HG03558 (cell line): ENCODE measurements around the gene VIPR1.
"Not testable (repeated sequence)": the region's sequence is repeated elsewhere in the genome, so short reads cannot be mapped to it uniquely, and the experiment has no call there.

Experiments used
- ATAC-seq: cut with Tn5 transposase; IDR thresholded peaks from one replicate; pipeline ENCODE4 v1.9.1; 2021; ENCODE audit warnings: moderate number of reproducible peaks; ENCODE audit not compliant: unreplicated experiment; ENCODE audit errors: extremely low read depth

Gene VIPR1

DNA sequence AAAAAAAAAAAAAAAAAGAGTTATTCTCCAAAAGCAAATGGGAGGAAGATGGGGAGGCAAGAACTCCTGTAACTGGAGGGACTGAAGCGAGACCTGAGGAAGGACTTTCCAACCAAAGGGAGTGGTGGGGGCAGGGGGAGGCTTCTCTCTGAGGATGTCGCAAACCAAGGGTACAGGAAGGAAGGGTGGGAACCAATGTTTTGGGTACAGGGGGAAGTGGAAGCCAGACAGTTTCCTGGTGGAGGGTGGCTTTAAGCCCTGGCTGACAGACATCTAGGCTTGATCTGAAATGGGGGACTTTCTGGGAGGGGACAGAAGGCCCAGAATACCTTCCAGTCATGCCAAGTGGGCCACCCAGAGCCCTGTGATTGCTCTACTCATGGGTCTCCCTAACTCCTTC is 27.0 kb downstream of the VIPR1 start:
- ATAC-seq: no peak

DNA sequence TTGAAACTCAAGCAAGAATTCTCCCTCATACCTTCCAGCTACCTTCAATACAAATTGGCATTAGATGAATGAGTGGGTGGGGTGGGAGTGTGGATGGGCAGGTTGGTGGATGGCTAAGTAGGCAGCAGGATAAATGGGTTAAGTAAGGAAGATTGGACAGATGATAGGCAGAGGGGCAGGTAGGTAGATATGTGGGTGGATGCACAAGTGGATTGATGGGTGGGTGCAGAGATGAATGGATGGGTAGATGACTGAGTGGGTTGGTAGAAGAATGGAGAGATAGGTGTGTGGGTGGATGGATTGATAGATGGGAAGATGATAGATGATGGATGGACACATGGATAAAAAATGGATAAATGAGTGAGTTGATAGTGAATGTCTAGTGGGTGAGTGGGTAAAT is 27.6 kb downstream of the VIPR1 start:
- ATAC-seq: no peak

DNA sequence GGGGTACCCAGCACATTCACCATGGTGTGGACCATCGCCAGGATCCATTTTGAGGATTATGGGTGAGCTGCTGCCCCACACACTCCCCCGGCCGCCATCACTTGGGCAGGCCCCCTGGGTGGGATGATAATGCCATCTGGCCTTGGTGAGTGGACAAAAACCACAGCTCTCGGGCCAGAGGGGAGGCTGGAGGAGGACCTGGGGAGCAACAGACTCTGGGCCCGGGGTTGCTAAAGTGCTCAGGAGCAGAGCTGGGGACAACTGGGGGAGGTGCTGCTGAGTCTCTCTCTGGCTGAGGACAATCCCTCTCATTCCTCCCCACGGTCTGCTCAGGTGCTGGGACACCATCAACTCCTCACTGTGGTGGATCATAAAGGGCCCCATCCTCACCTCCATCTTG is 29.0 kb downstream of the VIPR1 start:
- ATAC-seq: no peak

DNA sequence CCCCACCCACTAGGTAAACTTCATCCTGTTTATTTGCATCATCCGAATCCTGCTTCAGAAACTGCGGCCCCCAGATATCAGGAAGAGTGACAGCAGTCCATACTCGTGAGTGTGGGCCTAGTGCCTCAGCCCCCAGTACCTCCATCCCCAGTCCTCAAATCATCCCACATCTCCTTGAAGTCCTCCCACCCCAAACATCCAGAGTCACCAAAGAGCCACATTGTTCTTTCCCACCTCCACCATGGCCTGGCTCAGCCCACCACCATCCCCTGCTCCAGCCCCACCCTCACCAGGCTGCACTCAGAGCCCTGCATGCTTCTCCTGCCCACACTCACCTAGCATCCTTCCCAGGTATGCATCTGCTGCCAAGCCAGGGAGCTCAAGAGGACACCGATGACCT is 29.8 kb downstream of the VIPR1 start:
- no peak for ATAC-seq

DNA sequence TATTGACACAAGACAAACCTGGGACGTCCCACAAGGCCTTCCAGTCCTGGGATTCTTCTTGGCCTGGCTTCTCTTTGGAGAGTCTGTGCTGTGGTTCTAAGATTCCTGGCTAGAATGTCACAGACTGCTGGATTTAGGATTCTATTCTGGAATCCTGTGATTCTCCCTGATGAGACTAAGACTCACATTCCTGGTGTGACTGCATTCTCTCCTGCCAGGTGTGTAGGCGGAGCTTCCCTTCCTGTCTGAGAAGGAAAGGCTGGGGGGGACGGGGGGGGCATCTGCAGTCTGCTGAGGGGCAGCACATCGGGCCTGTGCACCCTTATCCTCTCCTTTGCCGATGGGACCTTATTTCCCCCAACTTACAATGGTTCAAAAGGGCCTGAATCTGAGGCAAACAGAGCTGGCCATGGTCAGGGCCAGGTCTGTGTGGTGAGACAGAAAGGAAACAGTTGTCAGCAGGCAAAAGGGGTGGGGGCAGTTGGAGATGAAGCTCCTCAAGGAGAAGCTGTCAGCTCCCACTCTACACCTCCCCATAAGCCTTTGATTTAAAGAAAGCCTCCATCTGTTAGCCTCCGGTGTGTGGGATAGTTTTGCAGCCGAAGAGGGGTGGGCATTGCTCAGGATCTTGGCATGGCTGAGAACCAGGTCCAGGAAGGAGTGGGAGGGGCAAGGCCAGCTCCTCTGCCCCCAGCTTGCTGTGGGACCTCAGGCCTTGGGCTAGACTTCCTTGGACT is 30.9 kb downstream of the VIPR1 start:
- ATAC-seq: no peak

DNA sequence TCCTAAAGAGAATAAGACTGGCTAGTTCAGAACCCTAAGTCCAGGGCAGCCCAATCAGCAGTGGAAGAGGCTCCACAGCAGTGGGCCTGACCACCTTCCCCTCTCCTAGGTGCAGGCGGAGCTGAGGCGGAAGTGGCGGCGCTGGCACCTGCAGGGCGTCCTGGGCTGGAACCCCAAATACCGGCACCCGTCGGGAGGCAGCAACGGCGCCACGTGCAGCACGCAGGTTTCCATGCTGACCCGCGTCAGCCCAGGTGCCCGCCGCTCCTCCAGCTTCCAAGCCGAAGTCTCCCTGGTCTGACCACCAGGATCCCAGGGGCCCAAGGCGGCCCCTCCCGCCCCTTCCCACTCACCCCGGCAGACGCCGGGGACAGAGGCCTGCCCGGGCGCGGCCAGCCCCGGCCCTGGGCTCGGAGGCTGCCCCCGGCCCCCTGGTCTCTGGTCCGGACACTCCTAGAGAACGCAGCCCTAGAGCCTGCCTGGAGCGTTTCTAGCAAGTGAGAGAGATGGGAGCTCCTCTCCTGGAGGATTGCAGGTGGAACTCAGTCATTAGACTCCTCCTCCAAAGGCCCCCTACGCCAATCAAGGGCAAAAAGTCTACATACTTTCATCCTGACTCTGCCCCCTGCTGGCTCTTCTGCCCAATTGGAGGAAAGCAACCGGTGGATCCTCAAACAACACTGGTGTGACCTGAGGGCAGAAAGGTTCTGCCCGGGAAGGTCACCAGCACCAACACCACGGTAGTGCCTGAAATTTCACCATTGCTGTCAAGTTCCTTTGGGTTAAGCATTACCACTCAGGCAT is 33.7 kb downstream of the VIPR1 start:
- no peak for ATAC-seq

DNA sequence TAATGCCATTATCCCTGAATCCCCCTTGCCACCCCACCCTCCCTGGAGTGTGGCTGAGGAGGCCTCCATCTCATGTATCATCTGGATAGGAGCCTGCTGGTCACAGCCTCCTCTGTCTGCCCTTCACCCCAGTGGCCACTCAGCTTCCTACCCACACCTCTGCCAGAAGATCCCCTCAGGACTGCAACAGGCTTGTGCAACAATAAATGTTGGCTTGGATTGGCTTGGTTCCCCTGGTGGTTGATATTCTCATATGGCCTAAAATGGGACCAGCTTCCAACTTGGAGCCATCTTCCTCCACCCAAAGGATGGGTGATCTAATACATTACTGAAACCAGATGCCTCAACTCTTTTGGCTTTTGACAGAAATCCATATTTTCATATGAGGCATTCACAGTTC is 34.9 kb downstream of the VIPR1 start:
- ATAC-seq: no peak

DNA sequence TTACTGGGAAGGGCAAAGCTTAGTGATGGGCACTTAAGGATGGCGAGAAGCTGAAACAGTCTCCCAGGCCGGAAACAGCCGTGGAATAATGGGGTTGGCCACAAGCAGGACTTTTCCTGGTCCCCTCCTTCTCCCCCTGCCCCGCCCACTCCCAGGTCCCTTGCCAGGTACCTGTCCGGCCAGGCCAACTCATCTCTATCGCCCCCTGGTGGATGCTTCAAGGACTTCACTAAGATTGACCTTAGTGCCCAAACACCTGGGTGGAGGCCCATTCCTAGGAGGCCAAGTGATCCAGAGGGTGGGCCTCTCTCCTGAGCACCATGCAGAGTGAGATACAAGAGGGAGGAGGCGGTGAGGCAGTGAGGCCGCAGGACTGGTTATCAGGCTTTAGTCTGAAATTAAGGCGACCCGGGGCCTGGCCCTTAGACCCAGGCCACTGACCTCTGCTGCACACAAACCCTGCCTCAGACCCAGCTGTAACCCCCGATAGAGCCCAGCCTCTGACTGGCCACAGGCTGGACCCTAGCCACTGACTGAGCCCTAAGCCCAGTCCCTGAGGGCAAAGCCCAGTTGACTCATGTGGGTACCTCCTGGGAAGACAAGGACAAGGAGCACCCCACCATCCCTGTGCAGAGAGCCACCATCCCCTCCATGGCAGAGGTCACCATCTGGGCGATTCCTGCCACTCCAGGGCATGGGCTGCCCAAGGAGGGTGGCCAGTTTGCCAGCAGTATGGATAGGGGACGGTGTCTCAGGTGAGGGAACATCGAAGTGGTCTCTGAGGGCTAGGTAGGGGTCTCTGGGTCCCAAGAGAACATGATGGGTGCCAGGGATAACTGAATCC is 37.6 kb downstream of the VIPR1 start:
- no peak for ATAC-seq

DNA sequence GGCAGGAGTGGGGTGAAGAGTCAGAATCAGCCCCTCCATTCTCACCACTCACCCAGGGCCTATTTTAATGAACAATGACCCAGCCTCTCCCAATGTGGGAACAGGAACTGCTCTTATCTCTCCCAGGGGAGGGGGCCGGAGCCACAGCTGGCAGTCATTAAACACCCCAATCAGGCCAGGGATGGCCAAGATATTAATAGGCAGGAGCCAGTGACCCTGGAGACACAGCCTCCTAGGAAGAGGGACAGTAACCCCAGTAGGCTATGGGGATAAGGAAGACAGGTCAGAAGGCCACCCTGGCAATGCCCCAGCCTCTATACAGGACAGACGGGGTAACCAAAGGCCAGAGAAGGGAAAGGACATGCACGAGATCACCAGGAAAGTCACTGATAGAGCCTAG is 38.6 kb downstream of the VIPR1 start:
- ATAC-seq: no peak

DNA sequence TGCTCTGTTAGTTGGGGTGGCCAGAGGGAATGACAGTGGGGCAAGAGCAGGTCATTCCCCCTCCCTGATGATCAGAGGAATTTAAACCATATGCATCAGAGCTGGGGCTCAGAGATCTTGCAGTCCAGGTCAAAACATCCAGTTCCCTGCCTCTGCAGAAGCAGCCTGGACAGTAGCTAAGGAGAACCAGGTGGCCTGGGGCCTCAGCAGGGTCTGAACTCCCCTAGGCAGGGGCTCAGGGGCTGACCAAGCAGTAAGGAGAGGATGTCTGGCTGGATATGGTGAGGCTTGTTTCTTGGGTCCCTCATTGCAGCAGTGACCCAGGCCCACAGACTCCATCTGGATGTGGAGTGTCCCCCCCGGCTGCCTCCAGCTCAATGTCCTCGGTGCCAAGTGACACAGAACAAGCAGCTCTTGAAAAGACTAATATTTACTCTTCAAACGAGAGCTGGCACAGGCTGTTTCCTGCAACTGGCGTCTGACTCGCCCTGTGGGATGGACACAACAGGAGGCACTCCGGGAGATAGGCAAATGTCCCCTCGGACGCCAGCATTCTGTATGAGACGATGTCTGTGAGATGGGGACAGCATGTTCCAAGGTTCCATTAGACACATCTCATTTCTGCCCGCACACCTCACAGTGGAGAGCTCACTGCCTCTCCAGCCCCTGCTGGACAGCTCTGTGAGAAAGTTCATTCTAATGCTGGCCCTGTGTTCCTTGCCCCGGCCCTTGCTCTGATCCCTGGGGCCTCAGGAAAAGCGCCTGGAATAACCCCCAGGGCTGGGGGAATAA is 42.2 kb downstream of the VIPR1 start:
- no peak for ATAC-seq

DNA sequence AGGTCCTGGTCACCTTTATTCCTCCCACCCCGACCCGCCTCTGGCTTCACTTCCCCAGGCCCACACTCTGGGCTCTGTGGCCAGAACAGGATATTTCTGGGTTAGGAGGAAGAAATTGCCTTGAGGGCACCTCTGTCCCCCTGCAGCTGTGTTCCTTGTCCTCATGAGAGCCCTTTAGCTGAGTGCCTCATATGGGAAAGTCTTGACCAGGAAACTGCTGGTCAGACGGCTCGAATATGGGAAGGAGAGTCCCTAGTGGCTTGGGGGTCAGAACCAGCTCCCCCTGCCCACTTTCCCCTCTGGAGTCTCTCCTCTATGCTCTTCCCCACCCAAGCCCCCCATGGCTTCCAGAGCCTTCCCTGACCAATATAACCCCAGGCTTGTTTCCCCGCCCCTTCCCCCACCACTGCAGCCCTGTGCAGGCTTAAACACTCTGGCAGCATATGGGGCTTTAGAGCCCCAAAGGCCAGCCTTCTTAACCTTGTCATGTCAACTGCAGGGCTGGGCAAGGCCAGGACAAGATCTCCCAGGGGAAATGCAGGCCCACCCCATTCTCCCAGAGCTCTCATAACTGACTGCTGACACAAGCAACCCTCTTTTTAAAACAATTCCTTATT is 42.9 kb downstream of the VIPR1 start:
- no peak for ATAC-seq

DNA sequence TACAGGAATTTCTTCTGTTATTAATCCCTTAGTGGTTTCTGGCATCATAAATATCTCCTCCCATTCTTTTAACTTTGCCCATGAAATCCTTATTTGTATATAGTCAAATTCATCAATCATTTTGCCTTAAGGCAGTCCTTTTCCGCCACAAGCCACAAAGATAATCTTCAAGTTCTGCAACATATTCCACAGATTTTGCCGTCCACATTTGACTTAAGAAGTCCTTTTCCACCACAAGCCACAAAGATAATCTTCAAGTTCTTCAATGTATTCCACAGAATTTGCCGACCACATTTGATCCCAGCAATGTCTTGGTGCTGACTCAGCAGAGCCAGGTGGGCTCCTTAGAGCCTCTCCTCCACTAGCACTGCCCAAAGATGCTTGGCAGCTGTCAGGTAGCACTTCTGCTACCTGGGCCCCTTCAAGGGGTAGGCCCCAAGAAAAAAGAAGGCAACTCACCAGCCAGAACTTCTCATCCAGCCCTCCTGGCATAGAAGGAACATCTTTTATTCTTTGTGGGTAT is 44.3 kb downstream of the VIPR1 start:
- no peak for ATAC-seq

DNA sequence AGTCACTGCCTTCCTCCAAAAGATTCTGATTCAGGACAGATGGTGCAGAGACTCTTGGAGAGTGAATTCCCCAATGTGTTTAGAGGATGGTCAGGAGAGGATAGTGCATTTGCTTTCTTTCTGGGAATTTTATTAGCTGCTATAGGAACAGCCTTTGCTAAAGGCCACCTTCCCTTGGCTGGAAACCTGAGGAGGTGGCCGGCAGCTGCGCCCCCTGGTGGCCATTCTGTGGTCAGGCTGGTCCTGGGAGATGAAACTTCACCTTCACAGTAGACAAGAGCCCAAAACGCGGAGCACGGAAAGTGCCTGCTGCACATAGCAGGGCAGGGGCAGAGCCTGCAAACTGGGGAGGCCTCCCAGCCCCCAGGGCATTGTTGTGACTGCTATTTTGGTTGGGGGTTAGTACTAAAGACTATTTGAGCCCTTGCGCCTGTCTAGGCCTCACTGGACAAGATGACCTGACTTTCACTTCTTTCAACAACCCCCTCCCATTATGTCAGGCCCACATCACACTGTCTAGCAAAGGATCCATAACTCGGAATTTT is 45.0 kb downstream of the VIPR1 start:
- ATAC-seq: no peak

DNA sequence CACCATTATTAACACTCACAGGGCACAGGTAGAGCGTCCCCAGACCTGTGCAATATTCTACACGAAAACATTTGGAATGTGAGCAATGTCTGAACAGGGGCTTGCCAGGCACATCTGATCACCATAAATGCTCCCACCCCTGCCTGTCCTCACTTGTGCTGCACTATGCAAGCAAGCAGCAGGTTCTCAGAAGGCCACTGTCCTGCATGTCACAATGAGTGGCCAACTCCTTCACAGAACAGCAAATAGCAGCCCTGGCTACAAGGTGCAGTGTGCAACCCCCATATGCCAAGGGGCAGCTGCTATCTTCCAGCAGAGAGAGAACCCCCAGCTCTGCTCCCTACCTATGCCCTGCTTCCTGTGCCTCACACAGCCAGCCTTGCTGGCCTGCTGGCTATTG is 46.7 kb downstream of the VIPR1 start:
- no peak for ATAC-seq

DNA sequence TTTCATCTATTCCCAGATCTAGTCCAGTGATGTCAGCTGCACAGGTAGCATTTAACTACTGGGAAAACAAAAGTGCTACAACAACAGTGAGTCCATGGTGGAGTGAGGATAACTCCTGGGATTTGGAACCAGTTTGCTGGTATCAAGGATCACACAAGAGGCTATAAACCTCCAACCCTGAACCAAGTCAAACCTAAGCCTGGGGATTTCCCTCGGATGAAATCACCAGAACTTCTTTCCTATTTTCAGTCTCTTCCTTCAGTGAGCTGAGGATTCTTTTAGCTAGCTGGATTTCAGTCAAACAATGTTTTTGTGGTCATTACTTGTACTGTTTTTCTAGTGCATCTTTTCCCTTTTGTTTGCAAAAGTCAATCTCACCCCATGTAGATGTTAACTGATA is 47.8 kb downstream of the VIPR1 start:
- ATAC-seq: no peak

DNA sequence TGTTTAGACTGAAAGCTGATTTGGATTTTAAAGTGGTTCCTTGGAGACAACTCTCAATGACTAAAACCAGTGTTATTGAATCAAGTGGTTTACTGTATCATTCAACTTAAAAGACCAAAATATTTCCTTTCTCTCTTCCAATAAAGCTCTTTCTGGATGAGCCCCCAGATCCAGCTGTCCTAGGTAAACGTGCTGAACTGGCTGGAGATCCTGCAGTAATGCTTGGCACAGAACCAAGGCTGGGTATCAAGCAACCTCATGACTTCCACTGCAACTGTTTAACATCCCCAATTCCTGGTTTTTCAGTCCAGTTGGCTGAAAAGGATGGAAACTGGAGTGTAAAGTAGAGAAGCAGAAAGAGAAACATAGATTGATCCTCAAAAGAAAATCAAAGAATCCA is 50.4 kb downstream of the VIPR1 start:
- ATAC-seq: no peak

DNA sequence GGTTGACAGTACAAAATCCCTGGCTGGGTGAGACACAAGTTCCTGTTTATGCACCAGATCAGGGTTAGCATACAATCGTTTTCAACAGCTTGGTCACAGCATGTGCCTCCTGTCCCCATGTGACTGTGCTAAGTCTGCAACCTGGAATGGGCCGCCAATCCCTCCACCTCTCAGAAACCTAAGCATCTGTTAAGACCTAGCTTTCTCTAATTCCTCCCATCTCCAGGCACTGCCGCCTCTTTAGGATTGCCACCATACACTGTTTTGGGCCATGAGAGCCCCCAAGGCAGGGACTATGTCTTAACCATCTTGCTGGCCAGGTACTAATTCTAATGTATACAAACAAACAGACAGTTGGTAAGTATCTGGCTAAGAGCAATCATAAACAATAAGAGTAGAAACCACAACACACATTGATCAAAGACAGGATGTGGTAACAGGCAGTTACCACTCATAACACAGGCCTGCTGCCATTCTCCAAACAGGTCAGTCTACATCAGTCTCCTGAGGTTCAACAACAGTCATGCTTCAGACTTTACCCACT is 53.7 kb downstream of the VIPR1 start:
- no peak for ATAC-seq

DNA sequence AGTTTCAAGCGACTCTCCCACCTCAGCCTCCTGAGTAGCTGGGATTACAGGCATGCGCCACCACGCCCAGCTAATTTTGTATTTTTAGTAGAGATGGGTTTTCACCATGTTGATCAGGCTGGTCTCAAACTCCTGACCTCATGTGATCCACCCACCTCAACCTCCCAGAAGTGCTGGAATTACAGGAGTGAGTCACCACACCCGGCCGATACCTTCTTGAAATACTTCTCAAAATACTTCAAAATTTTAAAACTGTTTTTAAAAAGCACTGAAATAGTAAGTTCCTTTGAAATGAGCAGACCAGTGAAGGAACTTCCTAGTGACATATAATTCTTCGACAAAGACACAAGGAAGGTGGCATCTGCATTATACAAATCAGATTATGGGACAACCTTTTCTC is 54.4 kb downstream of the VIPR1 start:
- not testable (repeated sequence) for ATAC-seq

DNA sequence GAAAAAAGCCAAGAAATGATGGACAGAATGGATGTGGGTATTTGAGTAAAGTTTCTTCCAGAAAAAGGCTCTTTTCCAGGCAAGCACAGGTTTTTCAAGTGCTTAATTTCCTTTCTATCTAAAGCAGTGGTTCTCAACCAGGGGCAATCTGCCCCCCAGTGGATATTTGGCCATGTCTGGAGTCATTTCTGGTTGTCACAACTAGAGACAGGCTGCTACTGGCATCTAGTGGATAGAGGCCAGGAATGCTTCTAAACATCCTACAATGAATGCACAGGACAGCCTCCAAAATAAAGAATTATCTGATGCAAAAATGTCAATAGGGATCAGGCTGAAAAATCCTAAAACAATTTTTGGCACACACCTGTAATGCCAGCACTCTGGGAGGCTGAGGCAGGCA is 55.4 kb downstream of the VIPR1 start:
- ATAC-seq: no peak
